OCI-LY7 (cell line): ENCODE data around the gene ZBED4.

Experiments used
- CTCF ChIP-seq: fragments of 200-600 bp; sonication (generic); conservative IDR thresholded peaks from 2 replicates; pipeline ENCODE4 v1.5.1; 2014; ENCODE audit warnings: mild to moderate bottlenecking, antibody characterized with exemption, low read length, moderate library complexity, mixed read lengths
- EZH2phosphoT487 ChIP-seq: fragments of 200-600 bp; sonication (generic); IDR thresholded peaks from 2 replicates; pipeline ENCODE4 v1.6.1; 2018; ENCODE audit warnings: low read depth, borderline replicate concordance, mild to moderate bottlenecking, mixed run types, antibody characterized with exemption, low read length, moderate library complexity, mixed read lengths

- TF ChIP-seq CTCF: no peak
- TF ChIP-seq EZH2phosphoT487: no peak
Observed at GRCh38 chr22:49858827-49859226, 5.2 kb downstream of the ZBED4 start.
